Upper lobe of left lung (tissue), 4 donors: ENCODE results near the gene EMC1.

Experiments used
- POLR2AphosphoS5 ChIP-seq, 2 donors: sonication (generic); formaldehyde crosslinking; IDR thresholded peaks; one replicate each; pipeline ENCODE4 v1.5.1; 2017; ENCODE audit warnings: antibody characterized with exemption in 2 of 2
- TF ChIP-seq, protein P1 (sequence below), 6 experiments: fragments of 450-650 bp in 4 of 6; fragments of 200-600 bp in 2 of 6; sonication (generic) in 2 of 6; IDR thresholded peaks; one replicate each; pipeline ENCODE4 v1.5.1; 2016 to 2019; ENCODE audit warnings: antibody characterized with exemption in 6 of 6

DNA sequence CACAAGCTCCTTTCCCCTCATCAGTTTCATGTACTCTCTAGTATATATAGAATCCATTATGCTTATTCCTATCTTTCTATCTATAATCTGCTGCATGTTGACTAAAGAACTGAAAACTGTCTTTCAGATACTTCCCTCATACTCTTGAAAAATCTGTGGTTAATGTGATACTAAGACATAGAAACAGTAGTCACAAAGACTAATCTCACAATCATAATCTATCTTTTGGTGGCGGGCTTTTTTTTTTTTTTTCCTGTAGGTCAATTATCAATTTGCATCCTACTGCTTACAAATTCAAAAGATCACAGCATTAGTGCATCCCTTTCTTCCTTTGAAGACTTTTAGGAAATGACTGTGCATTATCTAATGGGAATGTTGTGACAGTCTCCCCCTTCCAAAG is 45.9 kb downstream of the EMC1 start:
- TF ChIP-seq POLR2AphosphoS5 (IDR thresholded peaks at IDR 0.05) = no peak
- TF ChIP-seq, protein P1, sequence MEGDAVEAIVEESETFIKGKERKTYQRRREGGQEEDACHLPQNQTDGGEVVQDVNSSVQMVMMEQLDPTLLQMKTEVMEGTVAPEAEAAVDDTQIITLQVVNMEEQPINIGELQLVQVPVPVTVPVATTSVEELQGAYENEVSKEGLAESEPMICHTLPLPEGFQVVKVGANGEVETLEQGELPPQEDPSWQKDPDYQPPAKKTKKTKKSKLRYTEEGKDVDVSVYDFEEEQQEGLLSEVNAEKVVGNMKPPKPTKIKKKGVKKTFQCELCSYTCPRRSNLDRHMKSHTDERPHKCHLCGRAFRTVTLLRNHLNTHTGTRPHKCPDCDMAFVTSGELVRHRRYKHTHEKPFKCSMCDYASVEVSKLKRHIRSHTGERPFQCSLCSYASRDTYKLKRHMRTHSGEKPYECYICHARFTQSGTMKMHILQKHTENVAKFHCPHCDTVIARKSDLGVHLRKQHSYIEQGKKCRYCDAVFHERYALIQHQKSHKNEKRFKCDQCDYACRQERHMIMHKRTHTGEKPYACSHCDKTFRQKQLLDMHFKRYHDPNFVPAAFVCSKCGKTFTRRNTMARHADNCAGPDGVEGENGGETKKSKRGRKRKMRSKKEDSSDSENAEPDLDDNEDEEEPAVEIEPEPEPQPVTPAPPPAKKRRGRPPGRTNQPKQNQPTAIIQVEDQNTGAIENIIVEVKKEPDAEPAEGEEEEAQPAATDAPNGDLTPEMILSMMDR (IDR thresholded peaks at IDR 0.05) = no peak
